Measurements from ENCODE around the gene HDAC2. TPM values are rescaled to one million over a fixed set of nuclear protein-coding genes. Genes with fewer than 3 reads are reported as not detected.

The HDAC2 gene
- total and polyA plus RNA-seq, 2 of the 13 experiments (the other 11 are each of a cell fraction or from before 2014, with no cell fraction given) = 99.6 to 114 TPM

DNA sequence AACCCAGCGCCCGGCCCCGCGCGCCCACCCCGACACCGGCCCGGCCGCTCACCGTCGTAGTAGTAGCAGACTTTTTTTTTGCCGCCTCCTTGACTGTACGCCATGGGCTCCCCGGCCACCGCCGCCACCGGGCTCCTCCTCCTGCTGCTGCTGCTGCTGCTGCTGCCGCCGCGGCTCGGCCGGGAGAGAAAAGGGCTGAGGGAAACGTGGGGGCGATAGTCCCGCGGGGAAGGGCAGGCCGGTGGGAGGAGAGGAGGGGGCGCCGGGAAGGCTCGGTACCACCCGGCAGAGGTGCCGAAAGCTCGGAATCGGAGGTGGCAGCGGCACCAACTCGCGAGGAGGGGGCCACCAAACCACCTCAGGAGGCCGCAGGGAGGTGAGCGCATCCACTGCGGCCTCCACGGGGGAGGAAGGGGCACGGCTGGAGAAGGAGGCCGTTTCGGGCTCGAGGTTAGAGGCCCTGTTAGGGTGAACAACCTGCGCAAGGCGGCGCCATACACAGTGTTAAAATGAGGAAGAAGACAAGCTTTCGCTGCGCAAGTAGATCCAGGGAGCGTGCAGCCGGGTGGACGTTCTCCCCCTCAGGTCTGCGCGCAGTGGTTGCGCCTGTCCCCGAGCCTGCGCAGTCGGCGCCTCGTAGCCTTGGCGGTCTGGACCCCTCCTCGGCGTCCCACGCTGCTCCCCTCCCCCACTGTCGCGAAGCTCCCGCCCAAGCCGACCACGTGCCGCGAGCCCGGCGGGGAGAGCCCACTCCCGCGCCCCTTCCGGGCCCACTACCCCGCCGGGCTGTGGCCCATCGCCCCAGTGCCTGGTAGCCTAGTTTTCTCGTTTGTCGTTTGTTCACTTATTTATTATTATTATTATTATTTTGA, at the start of gene HDAC2 (continued):
- TF ChIP-seq, protein P1, sequence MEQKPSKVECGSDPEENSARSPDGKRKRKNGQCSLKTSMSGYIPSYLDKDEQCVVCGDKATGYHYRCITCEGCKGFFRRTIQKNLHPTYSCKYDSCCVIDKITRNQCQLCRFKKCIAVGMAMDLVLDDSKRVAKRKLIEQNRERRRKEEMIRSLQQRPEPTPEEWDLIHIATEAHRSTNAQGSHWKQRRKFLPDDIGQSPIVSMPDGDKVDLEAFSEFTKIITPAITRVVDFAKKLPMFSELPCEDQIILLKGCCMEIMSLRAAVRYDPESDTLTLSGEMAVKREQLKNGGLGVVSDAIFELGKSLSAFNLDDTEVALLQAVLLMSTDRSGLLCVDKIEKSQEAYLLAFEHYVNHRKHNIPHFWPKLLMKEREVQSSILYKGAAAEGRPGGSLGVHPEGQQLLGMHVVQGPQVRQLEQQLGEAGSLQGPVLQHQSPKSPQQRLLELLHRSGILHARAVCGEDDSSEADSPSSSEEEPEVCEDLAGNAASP (CRISPR knock-in tag; IDR thresholded peaks at IDR 0.05; ENCODE audit: borderline replicate concordance) = peak; percentile 91
- TF ChIP-seq HNRNPK (IDR thresholded peaks at IDR 0.05; ENCODE audit: low read depth, low read length, poor library complexity, severe bottlenecking) (peak; percentile 59), XRCC5 (optimal IDR thresholded peaks at IDR 0.05; ENCODE audit: low read length) (peak; percentile 85), ZNF232 (CRISPR knock-in tag; IDR thresholded peaks at IDR 0.05; ENCODE audit: borderline replicate concordance) (peak; percentile 99), ZNF878 (CRISPR knock-in tag; IDR thresholded peaks at IDR 0.05) (peak; percentile 96), ZNF644 (CRISPR knock-in tag; IDR thresholded peaks at IDR 0.05; ENCODE audit: low read depth) (no peak), HOXD1 (CRISPR knock-in tag; IDR thresholded peaks at IDR 0.05) (peak; percentile 95), KLF15 (CRISPR knock-in tag; IDR thresholded peaks at IDR 0.05; ENCODE audit: borderline replicate concordance) (peak; percentile 97), STAG1 (CRISPR knock-in tag; IDR thresholded peaks at IDR 0.05) (peak; percentile 11; the same call in 1 of the 2 replicates), NR2F1 (CRISPR knock-in tag; IDR thresholded peaks at IDR 0.05) (no peak), ZNF383 (CRISPR knock-in tag; IDR thresholded peaks at IDR 0.05; ENCODE audit: borderline replicate concordance) (no peak), KDM5B (CRISPR knock-in tag; IDR thresholded peaks at IDR 0.05; ENCODE audit: borderline replicate concordance) (peak; percentile 99), PRPF4 (IDR thresholded peaks at IDR 0.05; ENCODE audit: low read depth, low read length, poor library complexity, severe bottlenecking) (peak; percentile 51), GTF2F1 (IDR thresholded peaks at IDR 0.05; ENCODE audit: low read length) (no peak), CCDC6 (CRISPR knock-in tag; IDR thresholded peaks at IDR 0.05) (peak; percentile 95)
- TF ChIP-seq, protein P2, sequence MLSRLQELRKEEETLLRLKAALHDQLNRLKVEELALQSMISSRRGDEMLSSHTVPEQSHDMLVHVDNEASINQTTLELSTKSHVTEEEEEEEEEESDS (CRISPR knock-in tag; IDR thresholded peaks at IDR 0.05; ENCODE audit: borderline replicate concordance) = peak; percentile 85; the same call in 1 of the 2 replicates
- TF ChIP-seq, protein P3, sequence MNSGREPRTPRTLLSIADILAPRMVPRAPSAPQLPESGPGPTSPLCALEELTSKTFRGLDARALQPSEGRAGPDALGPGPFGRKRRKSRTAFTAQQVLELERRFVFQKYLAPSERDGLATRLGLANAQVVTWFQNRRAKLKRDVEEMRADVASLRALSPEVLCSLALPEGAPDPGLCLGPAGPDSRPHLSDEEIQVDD (CRISPR knock-in tag; IDR thresholded peaks at IDR 0.05; ENCODE audit: borderline replicate concordance) = peak; percentile 98
- TF ChIP-seq, protein P4, sequence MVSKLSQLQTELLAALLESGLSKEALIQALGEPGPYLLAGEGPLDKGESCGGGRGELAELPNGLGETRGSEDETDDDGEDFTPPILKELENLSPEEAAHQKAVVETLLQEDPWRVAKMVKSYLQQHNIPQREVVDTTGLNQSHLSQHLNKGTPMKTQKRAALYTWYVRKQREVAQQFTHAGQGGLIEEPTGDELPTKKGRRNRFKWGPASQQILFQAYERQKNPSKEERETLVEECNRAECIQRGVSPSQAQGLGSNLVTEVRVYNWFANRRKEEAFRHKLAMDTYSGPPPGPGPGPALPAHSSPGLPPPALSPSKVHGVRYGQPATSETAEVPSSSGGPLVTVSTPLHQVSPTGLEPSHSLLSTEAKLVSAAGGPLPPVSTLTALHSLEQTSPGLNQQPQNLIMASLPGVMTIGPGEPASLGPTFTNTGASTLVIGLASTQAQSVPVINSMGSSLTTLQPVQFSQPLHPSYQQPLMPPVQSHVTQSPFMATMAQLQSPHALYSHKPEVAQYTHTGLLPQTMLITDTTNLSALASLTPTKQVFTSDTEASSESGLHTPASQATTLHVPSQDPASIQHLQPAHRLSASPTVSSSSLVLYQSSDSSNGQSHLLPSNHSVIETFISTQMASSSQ (IDR thresholded peaks at IDR 0.05; ENCODE audit: low read depth) = no peak
- TF ChIP-seq, protein P4 (CRISPR knock-in tag; IDR thresholded peaks at IDR 0.05; ENCODE audit: borderline replicate concordance) = peak; percentile 80; the same call in 1 of the 2 replicates
- TF ChIP-seq, protein P5, sequence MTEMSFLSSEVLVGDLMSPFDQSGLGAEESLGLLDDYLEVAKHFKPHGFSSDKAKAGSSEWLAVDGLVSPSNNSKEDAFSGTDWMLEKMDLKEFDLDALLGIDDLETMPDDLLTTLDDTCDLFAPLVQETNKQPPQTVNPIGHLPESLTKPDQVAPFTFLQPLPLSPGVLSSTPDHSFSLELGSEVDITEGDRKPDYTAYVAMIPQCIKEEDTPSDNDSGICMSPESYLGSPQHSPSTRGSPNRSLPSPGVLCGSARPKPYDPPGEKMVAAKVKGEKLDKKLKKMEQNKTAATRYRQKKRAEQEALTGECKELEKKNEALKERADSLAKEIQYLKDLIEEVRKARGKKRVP (CRISPR knock-in tag; IDR thresholded peaks at IDR 0.05) = peak in 1 of 2 experiments; percentile 80; a peak in 2 of 4 replicates
- TF ChIP-seq, protein P6, sequence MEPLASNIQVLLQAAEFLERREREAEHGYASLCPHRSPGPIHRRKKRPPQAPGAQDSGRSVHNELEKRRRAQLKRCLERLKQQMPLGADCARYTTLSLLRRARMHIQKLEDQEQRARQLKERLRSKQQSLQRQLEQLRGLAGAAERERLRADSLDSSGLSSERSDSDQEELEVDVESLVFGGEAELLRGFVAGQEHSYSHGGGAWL (CRISPR knock-in tag; IDR thresholded peaks at IDR 0.05) = peak; percentile 99
